HG03460 (cell line): ENCODE data around the gene MGAT5B.
"Not testable (repeated sequence)": the region's sequence is repeated elsewhere in the genome, so short reads cannot be mapped to it uniquely, and the experiment has no call there.

Experiments
- ATAC-seq: cut with Tn5 transposase; IDR thresholded peaks from one replicate; pipeline ENCODE4 v1.9.1; 2021; ENCODE audit not compliant: unreplicated experiment

MGAT5B gene

DNA sequence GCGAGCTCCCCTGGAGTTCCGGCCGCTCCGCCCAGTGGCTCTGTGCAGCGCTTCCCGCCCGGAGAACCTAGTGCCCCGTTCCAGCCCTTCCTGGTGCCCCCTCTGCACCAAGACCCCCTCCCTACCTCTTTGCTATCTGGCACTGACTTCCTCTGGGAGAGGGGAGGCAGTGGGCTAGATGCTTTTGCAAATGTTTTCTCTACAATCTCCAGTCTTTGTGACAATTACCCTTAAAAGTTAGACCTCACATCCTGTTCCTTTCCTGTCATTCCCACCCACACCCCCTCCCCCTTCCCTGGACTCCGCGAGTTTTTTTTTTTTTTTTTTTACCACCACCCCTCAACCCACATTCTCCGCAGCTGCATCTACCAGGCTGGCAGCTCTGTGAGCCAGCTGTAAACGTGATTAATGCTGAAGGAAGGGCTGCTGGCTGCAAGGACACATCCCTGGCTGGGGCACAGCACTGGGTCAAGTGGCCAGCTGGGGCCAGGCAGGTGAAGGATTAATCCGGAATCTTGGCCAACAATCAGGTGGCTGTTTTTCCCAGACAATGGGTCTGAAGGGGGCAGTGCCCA, 101.5 kb downstream of the MGAT5B start:
- ATAC-seq: no peak

DNA sequence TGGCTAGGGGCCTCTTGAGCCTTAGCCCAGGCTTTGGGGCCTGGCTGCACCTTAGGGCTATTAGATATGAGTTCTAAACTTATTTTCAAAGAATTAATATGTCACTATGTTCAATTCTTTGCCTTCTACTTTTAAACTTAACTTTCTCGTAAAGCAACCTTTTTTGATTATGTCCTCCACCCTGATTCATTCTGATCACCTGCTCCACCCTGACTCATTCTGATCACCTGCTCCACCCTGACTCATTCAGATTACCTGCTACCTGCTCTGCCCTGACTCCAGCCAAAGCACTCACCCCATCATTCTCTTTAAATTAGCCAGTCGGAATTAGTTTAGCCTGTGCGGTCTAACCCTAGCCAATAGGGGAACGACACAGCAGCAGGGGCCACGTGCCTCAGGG, 102.0 kb downstream of the MGAT5B start:
- not testable (repeated sequence) for ATAC-seq

DNA sequence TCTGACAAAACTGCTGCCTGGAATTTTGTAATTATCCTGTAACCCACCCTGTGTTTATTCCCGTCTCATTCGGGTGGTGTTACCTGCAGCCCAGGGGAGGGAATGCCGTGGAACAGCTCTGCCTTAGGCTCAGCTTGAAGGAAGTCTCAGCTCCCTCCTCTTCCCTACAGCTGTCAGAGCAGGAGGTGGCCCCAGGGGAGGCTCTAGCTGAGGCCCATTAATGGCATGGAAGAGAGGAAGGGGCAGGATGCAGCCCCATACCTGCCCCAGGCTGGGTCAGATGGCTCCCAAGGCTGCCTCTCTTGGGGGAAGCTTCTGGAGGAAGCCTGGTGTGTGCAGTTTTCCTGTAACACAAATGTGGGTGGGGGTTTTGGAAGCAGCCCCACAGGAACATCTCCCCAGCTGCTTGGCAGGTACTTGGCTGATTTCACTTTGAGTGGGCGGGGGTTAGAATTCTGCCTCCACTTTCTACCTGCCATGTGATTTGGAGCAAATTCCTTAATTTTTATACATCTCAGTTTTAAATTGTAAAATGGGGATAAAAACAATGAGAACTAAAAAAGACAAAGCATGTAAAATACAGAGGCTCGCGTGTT, 103.9 kb downstream of the MGAT5B start:
- no peak for ATAC-seq

DNA sequence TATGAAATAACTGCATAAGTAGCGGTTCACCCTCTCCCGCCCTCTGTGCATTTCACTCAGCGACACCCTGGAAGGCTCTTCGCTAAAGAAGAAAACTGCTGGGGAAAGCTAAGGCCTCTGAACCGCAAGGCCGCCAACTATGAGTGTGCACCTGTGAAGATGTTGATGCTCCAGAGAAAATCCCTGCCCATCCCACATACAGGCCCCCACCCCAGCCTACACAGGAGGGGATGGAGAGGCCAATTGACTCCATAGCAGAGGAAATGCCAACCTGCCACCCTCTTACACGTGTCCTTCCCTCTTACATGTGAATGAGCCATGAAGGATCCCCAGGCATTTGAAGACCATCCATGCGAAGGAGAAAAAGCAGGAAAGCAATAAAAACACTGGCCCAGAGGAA, 104.8 kb downstream of the MGAT5B start:
- no peak for ATAC-seq

DNA sequence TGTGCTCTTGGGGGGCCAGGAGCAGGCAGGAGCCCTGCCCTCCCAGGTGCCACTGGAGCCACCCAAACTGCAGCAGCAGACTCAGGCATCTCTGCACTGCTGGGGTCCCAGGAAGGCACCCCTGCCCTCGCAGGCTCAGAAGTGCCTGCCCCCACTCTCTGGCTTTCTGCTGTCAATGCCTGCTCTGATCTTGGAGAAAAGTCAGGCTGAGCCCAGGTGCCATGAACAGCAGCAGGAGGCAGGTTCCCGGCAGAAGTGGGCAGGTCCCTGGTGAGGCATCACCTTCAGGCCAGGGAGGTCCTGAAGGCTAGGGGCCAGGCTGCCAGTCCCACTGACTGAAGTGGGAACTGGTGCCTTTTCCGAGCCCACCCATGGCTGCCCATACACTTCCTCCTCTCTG, 106.5 kb downstream of the MGAT5B start:
- no peak for ATAC-seq

DNA sequence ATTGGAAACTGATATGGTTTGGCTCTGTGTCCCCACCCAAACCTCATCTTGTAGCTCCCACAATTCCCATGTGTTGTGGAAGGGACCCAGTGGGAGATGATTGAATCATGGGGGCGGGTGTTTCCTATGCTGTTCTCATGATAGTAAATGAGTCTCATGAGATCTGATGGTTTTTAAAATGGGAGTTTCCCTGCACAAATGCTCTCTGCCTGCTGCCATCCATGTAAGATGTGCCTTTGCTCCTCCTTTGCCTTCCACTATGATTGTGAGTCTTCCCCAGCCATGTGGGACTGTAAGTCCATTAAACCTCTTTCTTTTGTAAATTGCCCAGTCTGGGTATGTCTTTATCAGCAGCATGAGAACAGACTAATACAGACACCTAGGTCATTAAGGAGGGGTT, 109.8 kb downstream of the MGAT5B start:
- ATAC-seq: not testable (repeated sequence)

DNA sequence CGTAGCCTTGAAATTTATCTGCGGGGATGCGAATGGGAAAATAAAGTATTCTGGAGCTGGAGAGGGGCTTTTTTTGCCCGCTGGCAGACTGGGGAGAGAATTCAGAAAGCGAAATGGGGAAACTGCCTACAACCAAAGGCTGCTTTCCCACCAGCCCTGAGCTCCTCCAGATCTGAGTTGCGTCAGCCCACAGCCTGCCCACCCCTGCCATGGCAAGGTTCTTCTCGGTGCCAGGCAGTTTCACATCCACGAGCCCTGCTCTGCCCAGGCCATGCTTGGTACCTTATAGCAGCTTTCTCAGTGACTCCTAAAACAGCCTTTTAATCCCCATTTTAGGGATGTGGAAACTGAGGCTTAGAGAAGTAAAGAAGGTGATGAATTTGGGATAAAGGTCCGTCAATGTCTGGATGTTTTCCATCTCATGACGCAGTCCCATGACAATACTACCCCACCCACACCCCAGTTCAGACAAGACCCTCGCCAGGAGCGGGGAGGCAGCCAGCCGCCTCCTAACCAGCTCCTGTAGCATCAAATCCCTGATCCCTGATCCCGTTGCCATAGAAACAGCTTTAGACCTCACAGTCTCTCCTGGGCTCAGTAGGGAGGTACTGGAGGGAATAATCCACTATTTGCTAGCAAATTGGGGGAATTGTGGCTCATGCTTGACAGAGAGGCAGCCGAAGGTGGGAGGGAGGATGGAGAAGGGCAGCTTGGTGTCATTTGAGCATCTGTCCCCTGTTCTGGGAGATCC, 113.5 kb downstream of the MGAT5B start:
- ATAC-seq: no peak

DNA sequence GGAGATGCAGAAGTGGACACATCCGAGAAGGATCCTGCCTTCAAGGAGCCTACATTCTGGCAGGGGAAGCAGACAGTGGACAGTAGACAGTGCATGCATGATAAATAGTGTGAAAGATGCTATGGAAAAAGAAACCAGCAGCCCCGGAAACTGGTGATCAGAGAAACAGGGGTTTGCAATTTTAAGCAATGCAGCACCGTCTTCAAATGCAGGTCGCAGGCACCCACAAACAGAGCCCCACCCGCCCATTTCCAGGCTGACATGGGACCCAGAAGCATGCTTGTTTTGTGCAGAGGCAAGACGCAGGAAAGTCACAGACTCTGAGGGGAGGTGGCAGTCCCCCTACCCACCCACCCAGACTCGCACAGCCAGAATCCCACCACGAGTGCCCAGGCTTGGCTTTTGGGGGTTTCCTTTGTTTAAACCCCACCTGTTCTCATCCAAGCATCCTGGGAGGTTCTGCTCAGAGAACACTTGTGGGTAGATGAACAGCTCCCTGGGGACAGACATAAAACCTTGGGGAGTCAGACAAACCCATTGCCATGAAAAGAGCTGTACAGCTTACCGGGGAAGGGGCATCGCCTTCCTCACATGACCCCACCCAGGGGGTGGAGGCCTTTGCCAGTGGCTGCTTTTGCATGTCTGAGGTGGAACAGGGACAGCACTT, 114.3 kb downstream of the MGAT5B start:
- ATAC-seq: no peak

DNA sequence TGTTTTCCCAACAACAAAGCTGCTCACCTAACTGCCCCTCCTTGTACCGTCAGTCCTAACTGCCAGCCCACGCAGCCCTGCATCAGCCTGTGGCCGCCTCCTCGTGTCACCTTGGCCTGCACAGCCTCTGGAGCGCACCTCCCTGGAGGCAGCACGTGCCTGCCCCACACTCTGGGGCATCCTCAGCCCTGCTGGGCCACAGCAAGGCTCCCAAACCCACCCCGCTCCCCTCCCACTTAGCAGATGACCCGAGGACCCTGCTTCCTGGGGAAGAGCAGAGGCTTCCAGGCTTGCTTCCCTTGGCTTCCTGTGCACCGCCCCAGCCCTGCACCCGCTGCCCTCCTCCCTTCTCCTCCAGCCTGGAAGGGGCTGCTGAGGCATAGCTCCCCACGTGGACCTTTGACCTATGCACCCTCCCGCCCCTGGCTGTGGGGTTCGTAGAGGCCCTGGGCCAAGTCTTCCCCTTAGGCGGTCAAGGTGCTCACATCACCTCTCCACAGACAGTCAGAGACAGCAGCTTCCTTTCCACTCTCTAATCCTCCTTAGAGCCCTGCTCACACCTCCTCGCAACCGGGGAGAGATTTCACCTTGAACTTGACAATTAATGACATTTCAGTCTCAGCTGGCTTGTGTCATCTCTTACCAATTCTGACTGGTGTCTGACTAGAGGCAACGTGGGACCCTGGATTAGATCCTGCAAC, 115.0 kb downstream of the MGAT5B start:
- no peak for ATAC-seq

DNA sequence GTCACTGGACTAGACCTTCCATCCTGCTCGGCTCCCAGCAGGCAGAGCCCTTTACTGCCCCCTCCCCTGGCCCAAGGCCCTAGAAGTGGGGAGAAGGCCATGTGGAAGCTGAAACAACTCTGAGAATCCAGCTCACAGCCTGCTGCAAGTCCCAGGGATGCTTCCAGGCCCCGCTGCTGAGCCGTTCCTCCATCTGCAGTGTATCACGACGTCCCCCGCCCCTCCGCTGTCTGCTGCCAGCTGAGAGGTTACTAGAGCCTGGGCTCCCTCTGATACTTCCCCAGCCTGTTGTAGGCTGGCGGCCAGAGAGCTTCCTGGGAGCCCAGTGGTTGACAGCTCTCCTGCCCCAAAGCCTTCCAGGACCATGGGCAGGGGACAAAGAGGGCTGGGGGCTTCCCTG, 118.2 kb downstream of the MGAT5B start:
- no peak for ATAC-seq

DNA sequence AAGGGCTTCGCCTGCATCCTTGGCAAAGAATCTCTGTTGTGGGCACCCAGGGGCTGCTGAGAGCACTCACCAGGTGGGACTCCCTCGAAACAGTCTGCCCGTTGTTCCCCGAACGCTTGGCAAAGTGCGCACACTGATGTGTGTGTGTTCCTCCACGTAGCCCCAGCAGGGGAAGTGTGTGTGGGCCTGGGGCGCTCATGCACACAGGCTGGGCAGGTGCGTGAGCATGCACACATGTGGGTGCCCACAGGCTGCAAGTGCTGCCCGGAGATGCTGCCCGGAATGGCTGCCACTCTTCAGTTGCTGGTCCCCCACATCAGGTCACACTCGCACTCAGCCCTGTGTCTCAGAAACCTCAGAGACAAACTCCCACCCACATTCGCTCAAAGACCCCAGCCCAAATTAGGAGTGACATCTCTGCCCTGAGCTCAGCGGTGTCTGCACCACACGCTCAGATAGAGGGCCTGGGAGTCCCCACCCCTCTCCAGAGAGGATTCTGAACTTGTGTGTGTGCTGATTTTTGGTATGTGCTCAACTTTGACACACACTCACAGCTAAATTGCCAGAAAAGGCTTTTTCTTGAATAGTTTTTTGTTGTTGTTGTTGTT, 119.4 kb downstream of the MGAT5B start:
- no peak for ATAC-seq

DNA sequence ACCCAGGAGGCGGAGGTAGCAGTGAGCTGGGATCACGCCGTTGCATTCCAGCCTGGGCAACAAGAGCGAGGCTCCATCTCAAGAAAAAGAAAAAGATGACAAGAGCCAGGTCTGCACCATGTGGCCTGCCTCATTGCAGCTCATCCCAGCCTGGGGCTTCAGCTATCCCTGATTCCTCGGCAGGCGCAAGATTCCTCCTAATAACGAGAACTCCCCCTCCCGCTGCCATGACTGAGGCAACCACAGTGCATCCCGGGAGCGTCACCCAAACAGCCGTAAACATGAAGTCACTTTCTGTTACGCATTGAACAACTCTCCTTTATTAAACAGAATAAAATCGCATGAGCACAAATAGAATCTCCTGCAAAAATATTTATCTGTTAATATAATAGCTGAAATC, 120.6 kb downstream of the MGAT5B start:
- ATAC-seq: no peak

DNA sequence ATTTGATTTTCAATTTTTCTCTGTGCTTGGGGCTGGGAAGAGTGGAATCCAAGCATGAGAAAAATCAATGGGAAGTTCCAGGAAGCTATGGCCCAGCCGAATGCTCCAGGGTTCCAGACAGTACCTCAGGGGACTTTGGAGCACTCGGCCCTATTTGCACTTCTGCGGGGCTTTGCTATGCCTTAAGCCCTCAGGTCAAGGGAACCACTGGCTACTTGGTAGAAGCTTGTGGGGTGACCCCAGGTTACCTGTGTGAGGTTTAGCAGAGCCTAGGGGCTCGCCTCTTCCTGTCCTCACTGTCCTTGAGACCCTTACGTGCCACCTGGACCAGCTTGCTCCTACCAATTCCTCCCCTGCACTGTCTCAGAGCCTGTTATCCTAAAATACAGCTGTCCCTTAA, 121.3 kb downstream of the MGAT5B start:
- ATAC-seq: no peak

DNA sequence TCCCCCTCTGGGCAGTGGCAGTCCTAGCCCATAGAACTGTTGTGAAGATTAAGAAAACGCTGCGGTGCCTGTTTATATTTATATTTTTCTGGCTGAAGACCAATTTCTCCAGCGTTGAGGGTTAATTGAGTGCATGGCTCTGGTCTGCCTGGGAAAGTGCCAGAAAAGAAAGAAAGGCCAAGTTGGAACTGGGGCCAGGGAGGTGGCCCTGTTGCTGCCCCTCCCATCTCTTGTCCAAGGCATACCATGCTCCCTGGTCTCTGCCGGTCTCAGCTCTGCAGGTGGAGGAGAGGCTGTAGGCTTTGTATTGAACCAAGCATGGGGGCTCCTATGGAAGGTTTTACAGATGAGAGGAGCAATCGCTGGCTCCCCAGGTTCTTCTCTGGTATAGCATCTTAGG, 124.7 kb downstream of the MGAT5B start:
- ATAC-seq: no peak

DNA sequence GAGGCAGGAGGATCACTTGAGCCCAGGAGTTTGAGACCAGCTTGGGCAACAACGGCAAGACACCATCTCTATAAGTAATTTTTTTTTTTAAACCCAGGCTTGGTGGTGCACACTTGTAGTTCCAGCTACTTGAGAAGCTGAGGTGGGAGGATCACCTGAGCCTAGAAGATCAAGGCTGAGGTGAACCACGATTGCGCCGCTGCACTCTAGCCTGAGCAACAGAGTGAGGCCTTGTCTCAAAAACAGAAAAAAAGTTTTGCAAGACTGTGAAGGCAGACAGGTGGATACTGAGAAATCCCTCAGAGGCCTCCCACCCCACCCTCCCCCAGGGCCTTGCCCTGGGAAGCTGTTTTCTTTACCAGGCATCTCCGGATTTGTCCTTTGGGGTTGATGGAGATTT, 125.4 kb downstream of the MGAT5B start:
- no peak for ATAC-seq

DNA sequence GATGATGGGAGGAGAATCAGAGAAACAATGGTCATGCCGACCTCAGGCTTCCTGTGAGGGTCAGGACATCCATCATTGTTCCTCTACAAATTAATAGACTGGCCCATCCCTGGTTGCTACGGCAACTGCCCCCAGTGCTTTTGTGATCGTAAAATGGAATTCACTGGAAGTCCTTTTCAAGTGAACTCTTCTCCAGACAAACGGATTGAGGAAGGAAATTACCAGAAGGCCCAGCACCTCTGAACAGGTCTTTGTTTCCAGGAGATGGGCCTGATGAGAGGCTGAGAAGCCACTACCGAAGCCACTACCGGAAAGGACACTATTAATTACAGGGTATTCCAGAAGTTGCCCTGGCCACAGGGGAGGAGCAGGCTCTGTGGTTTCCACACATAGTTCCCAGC, 126.0 kb downstream of the MGAT5B start:
- ATAC-seq: no peak

DNA sequence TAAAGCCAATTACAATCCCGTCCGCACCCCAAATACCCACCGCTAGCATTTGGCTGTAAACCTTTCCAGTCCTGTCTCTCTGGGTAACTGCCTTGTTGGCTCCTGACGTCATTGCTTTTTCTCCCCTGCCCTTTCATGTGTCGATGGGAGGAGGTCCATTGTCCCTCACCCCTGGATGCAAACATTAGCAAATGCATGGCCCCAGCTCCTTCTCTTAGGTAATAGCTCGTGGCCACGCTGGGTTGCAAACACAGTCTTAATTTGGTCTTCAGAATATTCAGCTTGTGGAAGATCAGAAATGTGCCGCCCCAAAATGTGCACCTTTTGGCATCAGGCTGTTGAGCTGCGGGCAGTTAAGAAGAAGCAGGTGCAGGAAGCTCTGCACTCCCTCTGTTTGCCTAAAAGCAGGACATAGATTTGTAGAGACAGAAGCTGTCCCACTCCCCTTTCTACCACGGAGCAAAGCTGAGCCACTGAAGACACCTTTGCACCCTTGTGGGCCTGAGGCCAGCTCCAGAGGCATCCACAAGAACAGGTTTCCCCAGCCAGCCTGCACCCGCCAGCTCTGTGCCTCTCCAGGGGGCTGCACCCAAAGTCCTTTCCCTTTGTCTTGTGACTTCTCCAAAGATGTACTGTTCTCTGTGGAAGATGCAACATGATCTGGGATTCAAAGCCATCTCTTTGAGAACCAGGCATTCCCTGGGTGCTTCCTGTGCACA, 127.3 kb downstream of the MGAT5B start:
- ATAC-seq: no peak

DNA sequence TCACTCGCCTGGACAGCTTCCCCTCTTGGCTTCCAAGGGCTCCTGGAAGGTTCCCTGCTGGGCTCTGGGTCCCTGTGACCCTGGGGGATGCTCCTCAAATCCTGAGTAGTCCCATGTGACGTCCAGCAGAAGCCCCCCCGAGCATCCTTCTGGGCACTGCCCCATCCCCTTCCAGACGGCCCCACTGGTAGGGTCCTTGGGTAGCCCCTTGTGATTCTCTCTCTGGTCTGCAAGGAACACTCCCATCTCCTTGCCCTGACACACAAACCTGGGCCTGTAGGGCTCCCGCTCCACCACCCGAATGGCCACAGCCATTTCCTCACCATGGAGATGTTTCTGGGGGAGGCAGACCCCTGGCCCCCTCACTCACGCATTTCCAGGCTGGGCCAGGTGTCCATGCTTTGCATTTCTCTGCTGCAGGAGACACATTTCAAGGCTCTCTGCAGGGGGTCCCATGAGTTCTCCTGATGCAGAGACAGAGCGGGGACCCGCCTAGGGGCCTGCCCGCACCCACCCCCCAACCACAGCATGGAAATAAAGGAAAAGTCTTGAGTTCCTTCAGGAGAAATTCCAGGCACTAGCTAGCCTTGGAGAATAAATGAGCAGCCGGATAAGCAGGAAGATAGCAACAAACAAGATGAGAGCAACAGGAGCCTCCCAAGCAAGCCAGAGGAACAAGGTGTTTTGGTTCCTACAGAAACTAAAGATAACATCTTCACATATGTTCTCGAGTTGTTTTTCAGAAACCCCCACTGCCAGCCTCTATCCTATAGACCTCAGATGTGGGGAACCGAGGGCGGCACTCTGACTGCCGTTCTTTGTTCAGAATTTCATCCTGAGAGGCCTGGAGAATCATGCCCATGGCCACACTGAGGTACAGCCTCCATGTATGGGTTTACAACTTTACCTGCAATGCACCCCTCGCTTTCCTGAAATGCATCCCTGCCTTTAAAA, 128.8 kb downstream of the MGAT5B start:
- no peak for ATAC-seq

DNA sequence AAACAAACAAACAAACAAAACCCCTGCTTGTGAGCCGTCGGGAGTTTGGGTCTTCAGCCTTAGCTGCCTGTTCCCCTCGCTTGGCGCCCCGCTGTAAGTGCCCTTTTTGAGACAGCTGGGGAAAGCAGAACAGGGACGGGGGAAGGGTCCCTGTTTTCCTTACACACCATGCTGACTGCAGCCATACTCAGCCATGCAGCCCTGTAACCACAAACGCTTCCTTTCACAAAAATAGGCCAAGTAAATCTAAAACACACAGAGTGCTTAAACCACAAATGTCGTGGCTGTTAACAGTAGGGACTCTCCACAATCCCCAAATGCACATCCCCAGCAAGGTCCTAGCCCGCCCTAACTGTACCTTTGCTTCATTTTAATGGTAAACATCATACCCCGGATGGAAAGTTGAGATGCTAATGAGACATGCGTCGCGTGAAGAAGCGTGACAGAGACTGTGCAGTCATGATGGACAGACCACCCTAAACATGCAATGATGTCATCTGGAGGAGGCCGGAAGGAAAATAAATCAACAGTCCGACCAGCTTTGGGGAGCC, 129.9 kb downstream of the MGAT5B start:
- peak; percentile 60 for ATAC-seq
